Right lobe of liver (tissue), 6 donors: Measurements from ENCODE around the gene TENT5C. TPM values are rescaled to one million over a fixed set of nuclear protein-coding genes. Genes with fewer than 3 reads are reported as not detected.
A peak's percentile ranks its signal among the peaks of the same experiment; 100 is the strongest.

Experiments
- ATAC-seq, 4 donors: fragments of 200-7000 bp; cut with Tn5 transposase; one replicate each; pipeline ENCODE4 v1.9.1; 2020; ENCODE audit warnings: mild to moderate bottlenecking in 4 of 4, moderate library complexity in 4 of 4
- DNase-seq, 3 donors: peaks; one replicate each; pipeline ENCODE4 v3.0.0-alpha.2; 2020
- H3K27ac ChIP-seq, 3 donors: fragments of 200-600 bp; one replicate each; pipeline ENCODE4 v1.8.0; 2022
- H3K27me3 ChIP-seq, 2 donors: fragments of 200-600 bp; one replicate each; pipeline ENCODE4 v1.8.0; 2022
- H3K36me3 ChIP-seq, 4 donors: fragments of 200-600 bp; sonication (generic) in 1 of 4; one replicate each; pipeline versions ENCODE4 v1.5.1 to v1.8.0; 2017 to 2022; ENCODE audit warnings: control low read depth in 1 of 4
- H3K4me1 ChIP-seq, 4 donors: fragments of 200-600 bp; sonication (generic) in 1 of 4; one replicate each; pipeline versions ENCODE4 v1.5.1 to v1.8.0; 2017 to 2022; ENCODE audit warnings: control low read depth in 1 of 4
- H3K4me3 ChIP-seq, 3 donors: fragments of 200-600 bp; one replicate each; pipeline ENCODE4 v1.8.0; 2022
- H3K9me3 ChIP-seq, 4 donors: fragments of 200-600 bp; sonication (generic) in 1 of 4; one replicate each; pipeline versions ENCODE4 v1.5.1 to v1.8.0; 2017 to 2022; ENCODE audit warnings: control low read depth in 1 of 4
- CTCF ChIP-seq, 4 donors: fragments of 200-600 bp in 3 of 4; fragments of 450-650 bp in 1 of 4; IDR thresholded peaks; one replicate each; pipeline versions ENCODE4 v1.5.1 to v1.8.0; 2016 to 2022; ENCODE audit warnings: antibody characterized with exemption in 4 of 4, mild to moderate bottlenecking in 2 of 4
- POLR2A ChIP-seq: fragments of 450-650 bp; IDR thresholded peaks from one replicate; pipeline ENCODE4 v1.6.1; 2017; ENCODE audit warnings: antibody characterized with exemption, mild to moderate bottlenecking
- WGBS: methylation state at CpG from one replicate; pipeline ENCODE4 v1.1.6; 2018; ENCODE audit warnings: low coverage, low lambda C conversion rate; ENCODE audit not compliant: insufficient coverage; ENCODE audit errors: missing lambda C conversion rate; 5-methylcytosine and 5-hydroxymethylcytosine counted together
- intact Hi-C, 2 donors: fragments of 100-400 bp; cut with DNase I; formaldehyde crosslinking; loops; one replicate each; pipeline versions ENCODE4 v1.11.2 to v1.14.1; 2022
- total RNA-seq, 6 experiments: library from RNA; depleted of rRNA in 2 of 6; stranded (reverse); fragments of >200 nt in 2 of 6; fragmentation: NEBNext Ultra II Directional in 3 of 6; extraction: Animal tissue kit (Norgen Biotek cat#: 25700) in 3 of 6; gene quantifications; one replicate each; pipeline versions ENCODE4 v1.1.0 to v1.2.4, GENCODE V29; 2016 to 2023
- donor health status: DM: no; HTN: yes; CAD: no.
- donor health status: DM: no; HTN: no; CAD: no.
- donor health status: DM: no; HTN: no; CAD: no.
- donor health status: DM: no; HTN: yes; CAD: no.
- donor health status: DM: no; HTN: yes; CAD: no.

TENT5C gene
- total RNA-seq, 6 experiments from 2014 or later, result 2.3 to 13.7 (median 3.0) TPM

GRCh38 chr1:117672756-117673155 lies 66.9 kb downstream of the TENT5C start:
- H3K36me3 ChIP-seq, result no peaks in the 10 kb centered on the region
- TF ChIP-seq POLR2A (no peak), CTCF (IDR thresholded peaks at IDR 0.05) (no peak)
- 80% methylated on average over 1 of the region's 12 CpGs for WGBS
- H3K27me3 ChIP-seq, result no peaks in the 10 kb centered on the region
- no peak overlapping the region for H3K4me3 ChIP-seq
- intact Hi-C loops, result no loop called here
- ATAC-seq (no peak), DNase-seq (no peak)
- no peak overlapping the region for H3K27ac ChIP-seq
- H3K4me1 ChIP-seq, result no peaks in the 10 kb centered on the region
- no peaks in the 10 kb centered on the region for H3K9me3 ChIP-seq

- H3K27me3 ChIP-seq, result no peaks in the 10 kb centered on the region
- H3K4me1 ChIP-seq, result no peaks in the 10 kb centered on the region
- no peak overlapping the region for H3K4me3 ChIP-seq
- no peaks in the 10 kb centered on the region for H3K36me3 ChIP-seq
- 55% methylated on average over 2 of the region's 2 CpGs for WGBS
- H3K27ac ChIP-seq, result no peak overlapping the region
- DNase-seq, result no peak
- no peak for ATAC-seq
- no peaks in the 10 kb centered on the region for H3K9me3 ChIP-seq
- TF ChIP-seq POLR2A, result no peak
- TF ChIP-seq CTCF (IDR thresholded peaks at IDR 0.05), result no peak
- intact Hi-C loops, result no loop called here
Measured at GRCh38 chr1:117673405-117673804, 67.6 kb downstream of the TENT5C start.

GRCh38 chr1:117674521-117675400 lies 68.9 kb downstream of the TENT5C start:
- H3K27ac ChIP-seq, result no peak overlapping the region
- H3K4me3 ChIP-seq, result no peak overlapping the region
- ATAC-seq (peak in 2 of 4 donors; percentile 10 to 15), DNase-seq (no peak)
- TF ChIP-seq POLR2A, result no peak
- peak in 1 of 4 donors; percentile 17 for TF ChIP-seq CTCF (IDR thresholded peaks at IDR 0.05)
- no peaks in the 10 kb centered on the region for H3K27me3 ChIP-seq
- intact Hi-C loops, result no loop called here
- H3K4me1 ChIP-seq, result no peaks in the 10 kb centered on the region
- WGBS, result 45% methylated on average over 4 of the region's 10 CpGs
- H3K9me3 ChIP-seq, result no peaks in the 10 kb centered on the region
- no peaks in the 10 kb centered on the region for H3K36me3 ChIP-seq

- ATAC-seq (no peak), DNase-seq (no peak)
- Histone ChIP-seq H3K4me1 (no peaks in the 10 kb centered on the region), H3K9me3 (no peaks in the 10 kb centered on the region), H3K4me3 (no peak overlapping the region), H3K27ac (no peak overlapping the region), H3K27me3 (no peaks in the 10 kb centered on the region), H3K36me3 (no peaks in the 10 kb centered on the region)
- TF ChIP-seq POLR2A (no peak), CTCF (IDR thresholded peaks at IDR 0.05) (no peak)
- WGBS, result 74% methylated on average over 3 of the region's 3 CpGs
- intact Hi-C loops, result no loop called here
Measured at GRCh38 chr1:117675907-117676430, 70.1 kb downstream of the TENT5C start.
